SK-N-SH (cell line): ENCODE data around the gene LNP1. TPM values are rescaled to one million over a fixed set of nuclear protein-coding genes. Genes with fewer than 3 reads are reported as not detected.

Experiments
- CTCF ChIA-PET: fragments of 300-600, 350-600 bp; formaldehyde crosslinking; extraction: SDS; loops from one replicate; lab custom pipeline; 2021; lab: Yijun Ruan, JAX
- POLR2A ChIA-PET: fragments of 350-600 bp; sonication (Branson Sonifier 250); formaldehyde crosslinking; extraction: SDS; loops from one replicate; lab custom pipeline; 2020; ENCODE audit warnings: antibody characterized with exemption, inconsistent platforms; lab: Yijun Ruan, JAX
- DNase-seq: peaks from one replicate; pipeline ENCODE4 v3.0.0; 2012
- H2AFZ ChIP-seq: fragments of 200-600 bp; sonication (generic); 2 replicates; pipeline ENCODE4 v1.8.1; 2016; ENCODE audit warnings: antibody characterized with exemption, mild to moderate bottlenecking, low read depth
- H3F3A ChIP-seq: fragments of 200-600 bp; sonication (generic); replicated peaks from 2 replicates; pipeline ENCODE3; 2016; ENCODE audit warnings: antibody characterized with exemption, mild to moderate bottlenecking; ENCODE audit not compliant: insufficient read depth
- H3K27ac ChIP-seq, 2 experiments: fragments of 200-500 bp in 1 of 2; fragments of 200-600 bp in 1 of 2; sonication (Bioruptor generic) in 1 of 2; sonication (generic), shearing (Covaris generic) in 1 of 2; 2 replicates each; pipeline versions ENCODE4 v1.5.1 to v1.6.1; 2014 to 2016; ENCODE audit warnings: low read depth in 2 of 2, inconsistent platforms in 1 of 2, low read length in 1 of 2, mild to moderate bottlenecking in 1 of 2, mixed read lengths in 1 of 2
- H3K27me3 ChIP-seq: fragments of 200-600 bp; sonication (generic), shearing (Covaris generic); 2 replicates; pipeline ENCODE4 v1.6.1; 2016; ENCODE audit warnings: mixed run types; ENCODE audit not compliant: insufficient read depth
- H3K36me3 ChIP-seq, 2 experiments: fragments of 200-500 bp in 1 of 2; fragments of 200-600 bp in 1 of 2; sonication (Bioruptor generic) in 1 of 2; sonication (generic) in 1 of 2; replicated peaks in 1 of 2; 2 replicates each; pipeline versions ENCODE3 to v1.5.1; 2014 to 2016; ENCODE audit warnings: low read length in 1 of 2, mild to moderate bottlenecking in 1 of 2; ENCODE audit not compliant: insufficient read depth in 2 of 2, control insufficient read depth in 1 of 2
- H3K4me1 ChIP-seq, 2 experiments: fragments of 200-500 bp in 1 of 2; fragments of 200-600 bp in 1 of 2; sonication (Bioruptor generic) in 1 of 2; sonication (generic), shearing (Covaris generic) in 1 of 2; 2 replicates each; pipeline versions ENCODE4 v1.5.1 to v1.6.1; 2014 to 2016; ENCODE audit warnings: low read depth in 1 of 2, low read length in 1 of 2, mixed run types in 1 of 2; ENCODE audit not compliant: insufficient read depth in 2 of 2, control insufficient read depth in 1 of 2
- H3K4me2 ChIP-seq: fragments of 200-600 bp; sonication (generic), shearing (Covaris generic); 2 replicates; pipeline ENCODE4 v1.6.1; 2017; ENCODE audit warnings: mixed run types
- H3K4me3 ChIP-seq, 2 experiments: fragments of 200-500 bp in 1 of 2; fragments of 200-600 bp in 1 of 2; sonication (Bioruptor generic) in 1 of 2; sonication (generic), shearing (Covaris generic) in 1 of 2; 2 replicates each; pipeline versions ENCODE4 v1.5.1 to v1.8.1; 2014 to 2016; ENCODE audit warnings: low read depth in 2 of 2, inconsistent platforms in 1 of 2, low read length in 1 of 2, mild to moderate bottlenecking in 1 of 2, mixed read lengths in 1 of 2, moderate library complexity in 1 of 2
- H3K79me2 ChIP-seq: fragments of 200-600 bp; sonication (generic); 2 replicates; pipeline ENCODE4 v1.8.1; 2017; ENCODE audit warnings: mild to moderate bottlenecking; ENCODE audit not compliant: insufficient read depth
- H3K9ac ChIP-seq: fragments of 200-600 bp; sonication (generic); 2 replicates; pipeline ENCODE4 v1.6.1; 2017; ENCODE audit warnings: mixed run types
- H3K9me2 ChIP-seq: fragments of 200-600 bp; sonication (generic); 2 replicates; pipeline ENCODE4 v1.6.1; 2017; ENCODE audit warnings: mixed run types
- H3K9me3 ChIP-seq: fragments of 200-600 bp; sonication (generic); 2 replicates; pipeline ENCODE4 v1.6.1; 2017; ENCODE audit warnings: mixed run types, mild to moderate bottlenecking, moderate library complexity
- H4K20me1 ChIP-seq: fragments of 200-600 bp; sonication (generic); 2 replicates; pipeline ENCODE4 v1.6.1; 2017; ENCODE audit warnings: mild to moderate bottlenecking, mixed run types; ENCODE audit not compliant: insufficient read depth
- CHD2 ChIP-seq: fragments of 150-350 bp; IDR thresholded peaks from 2 replicates; pipeline ENCODE4 v1.6.1; 2018; ENCODE audit warnings: low read length; ENCODE audit not compliant: partially characterized antibody
- ELF1 ChIP-seq: IDR thresholded peaks from 2 replicates; pipeline ENCODE4 v1.4.0; 2012
- EP300 ChIP-seq, 2 experiments: IDR thresholded peaks; 2 replicates each; pipeline versions ENCODE4 v1.4.0 to v1.6.1; 2012; ENCODE audit warnings: borderline replicate concordance in 1 of 2, low read depth in 1 of 2, low read length in 1 of 2
- FOXM1 ChIP-seq: IDR thresholded peaks from 2 replicates; pipeline ENCODE4 v1.4.0; 2012; ENCODE audit warnings: low read depth, mild to moderate bottlenecking
- GATA2 ChIP-seq: sonication (generic); formaldehyde crosslinking; IDR thresholded peaks from 2 replicates; pipeline ENCODE4 v1.5.0; 2020; ENCODE audit warnings: mild to moderate bottlenecking, missing genetic modification reagents
- IRF3 ChIP-seq: fragments of 150-350 bp; IDR thresholded peaks from 2 replicates; pipeline ENCODE4 v1.6.1; 2016; ENCODE audit warnings: mild to moderate bottlenecking, low read depth, low read length
- JUND ChIP-seq: IDR thresholded peaks from 2 replicates; pipeline ENCODE4 v1.4.0; 2012
- MAX ChIP-seq: IDR thresholded peaks from 2 replicates; pipeline ENCODE4 v1.4.0; 2012; ENCODE audit warnings: low read depth
- MXI1 ChIP-seq: IDR thresholded peaks from 2 replicates; pipeline ENCODE4 v1.6.1; 2012; ENCODE audit warnings: mild to moderate bottlenecking, low read depth, low read length, improper control_type of control experiment
- NFIC ChIP-seq: IDR thresholded peaks from 2 replicates; pipeline ENCODE4 v1.4.0; 2012; ENCODE audit warnings: borderline replicate concordance
- PBX3 ChIP-seq: IDR thresholded peaks from 2 replicates; pipeline ENCODE4; 2012
- RAD21 ChIP-seq: IDR thresholded peaks from 2 replicates; pipeline ENCODE4 v1.6.1; 2012; ENCODE audit warnings: mild to moderate bottlenecking, low read length
- REST ChIP-seq: IDR thresholded peaks from 2 replicates; pipeline ENCODE4 v1.6.1; 2012; ENCODE audit warnings: mild to moderate bottlenecking, low read depth, low read length, moderate library complexity
- RFX5 ChIP-seq: IDR thresholded peaks from 2 replicates; pipeline ENCODE4 v1.6.1; 2012; ENCODE audit warnings: mild to moderate bottlenecking, improper control_type of control experiment, low read length
- RXRA ChIP-seq: IDR thresholded peaks from 2 replicates; pipeline ENCODE4 v1.4.0; 2012; ENCODE audit warnings: low read depth, mild to moderate bottlenecking, borderline replicate concordance
- SIN3A ChIP-seq: IDR thresholded peaks from 2 replicates; pipeline ENCODE4 v1.6.1; 2012; ENCODE audit warnings: low read depth, mild to moderate bottlenecking, low read length, moderate library complexity, borderline replicate concordance
- SMC3 ChIP-seq: IDR thresholded peaks from 2 replicates; pipeline ENCODE4 v1.6.1; 2012; ENCODE audit warnings: low read depth, low read length, improper control_type of control experiment
- TAF1 ChIP-seq: IDR thresholded peaks from 2 replicates; pipeline ENCODE4 v1.6.1; 2012; ENCODE audit warnings: low read depth, mild to moderate bottlenecking, low read length, moderate library complexity, borderline replicate concordance
- TCF12 ChIP-seq: IDR thresholded peaks from 2 replicates; pipeline ENCODE4 v1.4.0; 2012
- TEAD4 ChIP-seq: IDR thresholded peaks from 2 replicates; pipeline ENCODE4 v1.4.0; 2012; ENCODE audit warnings: mild to moderate bottlenecking, borderline replicate concordance; ENCODE audit not compliant: insufficient read depth
- USF2 ChIP-seq: fragments of 150-350 bp; IDR thresholded peaks from 2 replicates; pipeline ENCODE4 v1.6.1; 2017; ENCODE audit warnings: antibody characterized with exemption, low read length, low read depth, borderline replicate concordance
- YY1 ChIP-seq: IDR thresholded peaks from 2 replicates; pipeline ENCODE4 v1.4.0; 2012; ENCODE audit warnings: low read depth, mild to moderate bottlenecking
- WGBS: methylation state at CpG from one replicate; pipeline ENCODE4 v1.1.6; 2017; ENCODE audit warnings: low lambda C conversion rate; 5-methylcytosine and 5-hydroxymethylcytosine counted together
- polyA plus RNA-seq, 3 experiments: library from polyadenylated mRNA; depleted of rRNA; stranded (reverse); fragments of >200 nt; gene quantifications; 2 replicates each; pipeline ENCODE4 v1.2.3, GENCODE V29; 2012

LNP1 gene
- polyA plus RNA-seq, 1 of the 3 experiments (the other 2 are of a cell fraction) = 2.3 TPM

GRCh38 chr3:100412912-100413590 lies 11.7 kb downstream of the LNP1 start:
- Histone ChIP-seq H3K4me1 (no peaks in the 10 kb centered on the region), H2AFZ (no peak overlapping the region), H3K9me2 (no peaks in the 10 kb centered on the region), H3K9me3 (no peaks in the 10 kb centered on the region), H3K4me2 (no peak overlapping the region), H3K4me3 (no peak overlapping the region), H3K36me3 (peaks cover 4 to 6% of the 10 kb centered on the region in 2 experiments), H3K9ac (no peak overlapping the region), H3K79me2 (peaks cover 7% of the 10 kb centered on the region), H3K27me3 (no peaks in the 10 kb centered on the region), H4K20me1 (no peaks in the 10 kb centered on the region), H3F3A (no peaks in the 10 kb centered on the region), H3K27ac (no peak overlapping the region)
- DNase-seq = no peak
- CTCF ChIA-PET = no interaction called here
- no peak for TF ChIP-seq IRF3
- TF ChIP-seq YY1 = no peak
- no peak for TF ChIP-seq RXRA
- TF ChIP-seq MAX = no peak
- no peak for TF ChIP-seq FOXM1
- no peak for TF ChIP-seq RAD21
- no peak for TF ChIP-seq TCF12
- TF ChIP-seq SMC3 = no peak
- TF ChIP-seq TEAD4 = no peak
- TF ChIP-seq ELF1 = no peak
- 89% methylated on average over 4 of the region's 4 CpGs for WGBS
- POLR2A ChIA-PET = no interaction called here

GRCh38 chr3:100413613-100414012 lies 12.3 kb downstream of the LNP1 start:
- ChIA-PET CTCF (interaction anchor here (1.1 kb wide), 1 partner anchor 176 kb away, joined by 3 read pairs; no protein-coding TSS in a partner anchor), POLR2A (no interaction called here)
- Histone ChIP-seq H3K9ac (no peak overlapping the region), H2AFZ (no peak overlapping the region), H3K36me3 (peaks cover 4% of the 10 kb centered on the region in 2 experiments), H3K4me2 (no peak overlapping the region), H3K27ac (no peak overlapping the region), H3K79me2 (peaks cover 1% of the 10 kb centered on the region; the same call in 1 of the 2 replicates), H3F3A (no peaks in the 10 kb centered on the region), H3K9me2 (no peaks in the 10 kb centered on the region), H3K9me3 (no peaks in the 10 kb centered on the region), H3K4me1 (no peaks in the 10 kb centered on the region), H3K27me3 (no peaks in the 10 kb centered on the region), H4K20me1 (no peaks in the 10 kb centered on the region), H3K4me3 (no peak overlapping the region)
- WGBS = 98% methylated on average over 2 of the region's 2 CpGs
- no peak for DNase-seq
- no peak for TF ChIP-seq TEAD4
- no peak for TF ChIP-seq GATA2
- TF ChIP-seq TAF1 = no peak
- TF ChIP-seq CHD2 = no peak
- TF ChIP-seq FOXM1 = no peak
- no peak for TF ChIP-seq RFX5
- TF ChIP-seq EP300 (IDR thresholded peaks at IDR 0.05; ENCODE audit: borderline replicate concordance in 1 of 2, low read depth in 1 of 2, low read length in 1 of 2) = no peak
- TF ChIP-seq SMC3 = no peak
- no peak for TF ChIP-seq MXI1
- no peak for TF ChIP-seq JUND
- no peak for TF ChIP-seq SIN3A
- TF ChIP-seq ELF1 = no peak
- no peak for TF ChIP-seq REST
- no peak for TF ChIP-seq NFIC
- TF ChIP-seq USF2 = no peak
- TF ChIP-seq PBX3 = no peak
